HG02981 (cell line): ENCODE measurements around the gene KRT73.
"Not testable (repeated sequence)": the region's sequence is repeated elsewhere in the genome, so short reads cannot be mapped to it uniquely, and the experiment has no call there.

Experiments
- ATAC-seq: cut with Tn5 transposase; IDR thresholded peaks from one replicate; pipeline ENCODE4 v1.9.1; 2021; ENCODE audit warnings: mild to moderate bottlenecking, moderate library complexity; ENCODE audit not compliant: unreplicated experiment

The KRT73 gene

GRCh38 chr12:52602552-52602951 lies 15.8 kb downstream of the KRT73 start:
- no peak for ATAC-seq

- ATAC-seq: no peak
Observed at GRCh38 chr12:52601671-52602070, 16.7 kb downstream of the KRT73 start.

GRCh38 chr12:52600941-52601481 lies 17.3 kb downstream of the KRT73 start, which contains the start of gene KRT72:
KRT72 (minus strand) TSS chr12:52601463; CDS start chr12:52601452, 11 bp downstream.
- no peak for ATAC-seq

DNA sequence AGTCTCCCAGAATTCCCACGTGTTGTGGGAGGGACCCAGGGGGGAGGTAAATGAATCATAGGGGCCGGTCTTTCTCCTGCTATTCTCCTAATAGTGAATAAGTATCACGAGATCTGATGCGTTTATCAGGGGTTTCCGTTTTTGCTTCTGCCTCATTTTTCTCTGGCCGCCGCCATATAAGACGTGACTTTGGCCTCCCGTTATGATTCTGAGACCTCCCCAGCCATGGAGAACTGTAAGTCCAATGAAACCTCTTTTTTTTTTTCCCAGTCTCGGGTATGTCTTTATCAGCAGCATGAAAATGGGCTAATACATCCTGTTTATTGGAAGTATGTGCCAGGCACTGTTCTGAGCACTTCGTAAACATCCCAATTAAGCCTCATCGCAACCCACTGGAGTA lies 17.9 kb downstream of the KRT73 start:
- no peak for ATAC-seq

- no peak for ATAC-seq
Observed at GRCh38 chr12:52600071-52600470, 18.3 kb downstream of the KRT73 start.

GRCh38 chr12:52598966-52599365 lies 19.4 kb downstream of the KRT73 start:
- ATAC-seq: no peak

GRCh38 chr12:52594237-52594636 lies 24.1 kb downstream of the KRT73 start:
- not testable (repeated sequence) for ATAC-seq

DNA sequence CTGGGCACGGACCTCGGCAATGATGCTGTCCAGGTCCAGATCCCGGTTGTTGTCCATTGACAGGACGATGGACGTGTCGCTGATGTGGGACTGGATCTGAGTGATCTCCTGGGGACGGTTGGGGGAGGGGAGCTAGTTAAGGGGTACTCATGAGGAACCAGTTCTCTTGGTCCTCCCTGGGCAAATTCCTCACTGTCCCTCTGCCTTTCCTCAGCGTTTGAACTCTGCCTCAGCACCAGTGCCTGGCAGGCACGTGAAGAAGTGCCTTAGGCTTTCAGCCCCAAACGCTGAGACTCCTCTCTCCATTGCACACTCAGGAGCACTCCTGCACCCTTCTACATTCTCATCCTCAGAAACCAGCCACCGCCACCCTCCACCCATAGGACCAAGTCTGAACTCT lies 26.8 kb downstream of the KRT73 start:
- no peak for ATAC-seq

- ATAC-seq: no peak
Observed at GRCh38 chr12:52590021-52590420, 28.3 kb downstream of the KRT73 start.

DNA sequence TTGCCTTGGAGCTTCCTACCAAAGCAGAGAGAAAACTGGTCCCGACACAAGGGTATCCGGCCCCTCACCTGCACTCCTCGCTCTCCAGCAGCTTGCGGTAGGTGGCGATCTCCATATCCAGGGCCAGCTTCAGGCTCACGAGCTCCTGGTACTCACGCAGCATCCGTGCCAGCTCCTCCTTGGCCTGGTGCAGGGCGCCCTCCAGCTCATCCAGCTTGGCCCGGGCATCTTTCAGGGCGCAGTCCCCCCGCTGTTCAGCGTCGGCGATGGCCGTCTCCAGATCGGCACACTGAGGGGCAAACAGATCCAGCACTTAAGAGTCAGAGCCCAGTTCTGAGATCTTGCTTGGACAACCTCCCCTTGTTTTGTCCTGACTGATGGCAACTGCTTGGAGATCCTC lies 30.8 kb downstream of the KRT73 start:
- ATAC-seq: no peak

- ATAC-seq: no peak
Observed at GRCh38 chr12:52585946-52586345, 32.4 kb downstream of the KRT73 start.

- ATAC-seq: no peak
Observed at GRCh38 chr12:52585066-52585465, 33.3 kb downstream of the KRT73 start.

GRCh38 chr12:52584156-52584682 lies 34.1 kb downstream of the KRT73 start:
- no peak for ATAC-seq

- no peak for ATAC-seq
Observed at GRCh38 chr12:52582971-52583456, 35.3 kb downstream of the KRT73 start.

DNA sequence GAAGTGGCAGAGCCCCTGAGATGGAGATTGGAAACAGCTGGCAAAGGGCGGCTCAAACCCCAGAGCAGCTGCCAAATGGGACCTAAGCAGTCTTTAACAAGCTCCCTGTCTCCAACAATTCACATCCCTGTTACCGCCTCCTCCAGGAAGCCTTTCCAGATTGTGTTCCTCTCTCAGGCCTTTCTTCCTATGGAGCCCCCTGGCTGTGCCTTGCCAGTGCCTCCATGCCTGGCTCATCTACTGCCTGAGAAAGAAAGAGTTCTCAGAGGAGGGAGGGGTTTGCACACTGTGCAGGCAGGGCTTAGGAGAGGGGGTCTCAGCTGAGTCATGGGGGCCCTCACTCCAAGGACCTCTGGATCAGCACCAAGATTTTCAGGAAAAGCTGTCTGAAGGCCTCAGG lies 35.9 kb downstream of the KRT73 start:
- ATAC-seq: no peak

DNA sequence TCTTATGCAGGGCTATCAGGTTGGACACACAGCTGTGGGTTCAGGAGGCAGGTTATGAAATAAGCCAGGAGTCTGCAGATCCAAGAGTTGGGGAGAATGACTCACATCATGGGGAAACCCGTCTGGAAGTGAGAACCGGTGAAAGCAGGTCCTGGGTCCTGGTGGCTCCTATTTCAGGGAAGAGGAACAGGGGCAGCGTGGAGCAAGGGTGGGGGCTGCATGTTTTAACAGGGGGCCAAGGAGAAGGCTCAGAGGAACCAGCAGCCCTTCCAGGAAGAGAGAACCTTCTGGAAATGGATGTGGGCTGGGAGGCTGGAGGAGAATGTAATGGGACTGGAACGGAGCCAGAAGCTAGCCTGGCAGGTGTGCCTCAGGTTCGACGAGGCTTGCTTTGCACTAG lies 36.9 kb downstream of the KRT73 start:
- ATAC-seq: no peak

DNA sequence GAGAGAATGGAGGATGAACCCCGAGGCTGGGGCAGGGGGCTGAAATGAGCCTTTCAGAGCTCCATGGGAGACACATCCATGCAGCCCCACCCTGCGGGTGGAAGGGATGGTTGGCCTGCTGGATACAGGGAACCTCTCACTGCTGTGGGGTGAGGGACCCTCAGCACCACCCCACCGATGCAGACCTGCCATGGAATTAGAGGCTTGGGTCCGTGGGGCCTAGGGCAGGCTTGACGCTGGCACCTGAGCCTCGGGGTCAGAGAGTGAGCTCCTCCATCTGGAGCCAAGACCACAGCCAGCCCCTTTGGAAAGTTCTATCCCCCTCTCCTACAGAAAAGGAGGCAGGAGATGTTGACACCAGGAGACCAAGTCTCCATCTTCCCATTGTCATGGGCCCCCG lies 37.3 kb downstream of the KRT73 start:
- no peak for ATAC-seq

DNA sequence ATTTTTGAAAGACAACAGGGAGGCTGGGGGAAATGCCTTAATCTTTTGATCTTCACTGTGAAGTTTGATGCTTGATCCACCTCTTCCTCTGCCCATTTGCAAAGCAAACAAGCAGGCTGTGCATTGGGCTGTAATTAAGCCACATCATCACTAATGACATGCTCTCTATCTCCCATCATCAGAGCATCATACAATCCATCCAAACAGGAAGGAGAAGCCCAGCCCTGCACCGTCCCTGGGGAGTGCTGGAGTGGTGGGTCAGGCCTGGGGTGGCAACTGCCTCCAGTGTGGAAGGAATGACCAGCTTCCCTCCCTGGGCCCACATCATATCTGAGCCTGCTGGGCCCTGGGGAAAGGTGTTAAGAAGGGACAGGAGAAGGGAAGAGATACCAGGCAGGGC lies 37.9 kb downstream of the KRT73 start:
- ATAC-seq: no peak

GRCh38 chr12:52579468-52580465 lies 38.6 kb downstream of the KRT73 start:
- ATAC-seq: no peak

DNA sequence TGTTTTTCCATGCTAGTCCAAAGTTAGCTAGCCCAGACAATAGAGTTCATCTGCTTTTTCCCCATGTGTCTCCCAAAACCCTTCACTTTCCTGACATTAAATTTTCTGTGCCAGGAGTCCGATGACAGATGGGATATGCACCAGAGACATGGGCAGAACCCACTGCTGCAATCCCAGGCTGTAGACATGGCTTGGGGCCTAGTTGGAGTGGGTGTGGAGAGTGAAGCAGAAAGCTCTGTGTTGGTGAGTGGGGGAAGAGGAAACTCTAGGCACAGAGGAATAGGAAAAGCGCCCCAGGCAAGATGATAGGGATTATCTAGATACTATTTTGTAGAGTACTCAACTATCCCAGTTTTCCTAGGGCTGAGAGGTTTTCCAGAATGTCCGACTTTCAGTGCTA lies 39.9 kb downstream of the KRT73 start:
- ATAC-seq: no peak

GRCh38 chr12:52577316-52577715 lies 41.0 kb downstream of the KRT73 start:
- ATAC-seq: no peak

DNA sequence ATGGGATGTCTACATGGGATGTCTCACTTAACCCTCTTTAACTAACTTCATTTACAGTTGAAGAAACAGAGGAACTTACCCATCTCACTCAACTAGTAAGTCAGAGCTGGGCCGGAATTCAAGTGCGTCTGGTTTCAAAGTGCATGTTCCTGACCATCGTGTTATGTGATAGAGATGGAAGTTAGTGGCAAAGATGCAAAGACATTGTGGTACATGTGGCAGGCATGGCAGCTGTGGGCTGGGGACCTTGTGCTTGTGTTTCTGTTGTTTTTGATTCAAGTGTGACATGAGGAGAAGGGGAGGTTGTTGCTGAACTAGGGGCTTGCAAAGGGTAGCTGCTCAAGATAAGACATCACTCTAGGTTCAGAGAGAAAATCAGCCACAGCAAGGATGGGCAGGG lies 42.4 kb downstream of the KRT73 start:
- no peak for ATAC-seq
